ENCODE data around the gene CT83. TPM values are rescaled to one million over a fixed set of nuclear protein-coding genes. Genes with fewer than 3 reads are reported as not detected.

Gene CT83
- total RNA-seq (2016; rRNA removed; fragmentation: Illumina TruSeq; extraction: Trizol): not detected in 2 replicates
- not detected in 2 replicates for total RNA-seq (2016; cell fraction: cytosol; rRNA removed; fragmentation: Illumina TruSeq; extraction: Trizol; ENCODE audit: low read depth)
- not detected in 2 replicates for total RNA-seq (2016; cell fraction: insoluble cytoplasmic fraction; rRNA removed; fragmentation: Illumina TruSeq; extraction: Trizol)
- not detected in 2 replicates for total RNA-seq (2016; cell fraction: membrane; rRNA removed; fragmentation: Illumina TruSeq; extraction: Trizol)
- not detected in 2 replicates for total RNA-seq (2016; cell fraction: nucleus; rRNA removed; fragmentation: Illumina TruSeq; extraction: Trizol)
- not detected in 2 replicates for polyA plus RNA-seq (2011; rRNA removed)
- polyA plus RNA-seq (2011; cell fraction: cytosol; rRNA removed): not detected in 2 replicates
- not detected in 2 replicates for polyA plus RNA-seq (2011; cell fraction: nucleus; rRNA removed)
- not detected in 2 replicates for polyA plus RNA-seq (2012)
- not detected in 2 replicates for polyA plus RNA-seq (2016; cell fraction: cytosol; fragmentation: Illumina TruSeq; extraction: Trizol; ENCODE audit: low read depth)
- not detected in 2 replicates for polyA plus RNA-seq (2016; cell fraction: insoluble cytoplasmic fraction; fragmentation: Illumina TruSeq; extraction: Trizol; ENCODE audit: low read depth)
- not detected in 2 replicates for polyA plus RNA-seq (2016; cell fraction: membrane; fragmentation: Illumina TruSeq; extraction: Trizol; ENCODE audit: low read depth)
- not detected in 2 replicates for polyA plus RNA-seq (2016; cell fraction: nucleus; fragmentation: Illumina TruSeq; extraction: Trizol; ENCODE audit: insufficient read depth, low read depth)
- 6.6 TPM in 1 of 2 replicates, not detected in the other for polyA minus RNA-seq (2011; rRNA and poly(A)+ RNA removed; ENCODE audit: low replicate concordance)
- not detected in 2 replicates for polyA minus RNA-seq (2011; cell fraction: cytosol; rRNA and poly(A)+ RNA removed)
- not detected in 2 replicates for polyA minus RNA-seq (2011; cell fraction: nucleus; rRNA and poly(A)+ RNA removed)
- not detected for Bru-seq, nascent RNA
- BruChase-seq, experiment 1, labeled RNA remaining after a 6-hour chase: not detected
- not detected for BruChase-seq, experiment 2, labeled RNA remaining after a 2-hour chase
- long read RNA-seq, experiment 1: 0 reads
- long read RNA-seq, experiment 2: 0 reads

- H3K4me3 ChIP-seq (replicated peaks in 1 of 3; ENCODE audit: insufficient read depth in 1 of 3, low read depth in 2 of 3, low read length in 3 of 3): no peak within 1 kb of the TSS
- CTCF ChIA-PET (ENCODE audit: low intra/inter-chr PET ratio, low total read pairs): no interaction called here
- in situ Hi-C loops (cut with HindIII; ENCODE audit: extremely low pct_ligation_motif_present, low pct_unique_long_range_greater_than_20kb) (no loop called here), intact Hi-C loops (cut with micrococcal nuclease; ENCODE audit: unreplicated experiment) (no loop called here)
- no TSS peak for BruUV-seq (replicated peaks)
- no peaks in the 10 kb centered on the region for H3K9me3 ChIP-seq (ENCODE audit: low read length)
- ATAC-seq (no peak), DNase-seq (ENCODE audit: low spot score) (no peak), FAIRE-seq (no peak)
- no peaks in the 10 kb centered on the region for H3K36me3 ChIP-seq (replicated peaks in 1 of 2; ENCODE audit: control insufficient read depth in 1 of 2, insufficient read depth in 2 of 2, low read length in 2 of 2)
- H3K4me1 ChIP-seq (ENCODE audit: insufficient read depth, low read length): no peaks in the 10 kb centered on the region
- H3K27ac ChIP-seq (ENCODE audit: extremely low read length, insufficient read depth, low read length): no peak within 1 kb of the TSS
- no peaks in the 10 kb centered on the region for H4K20me1 ChIP-seq (ENCODE audit: insufficient read depth, low read length)
- H3K4me2 ChIP-seq (ENCODE audit: low read depth, low read length): no peak within 1 kb of the TSS
- H3K27me3 ChIP-seq (ENCODE audit: control insufficient read depth in 1 of 2, insufficient read depth in 2 of 2, low read length in 2 of 2): no peaks in the 10 kb centered on the region
- TF ChIP-seq RBM22 (optimal IDR thresholded peaks at IDR 0.05; ENCODE audit: low read length) (peak; percentile 55), AGO2 (optimal IDR thresholded peaks at IDR 0.05; ENCODE audit: low read depth, low read length) (peak; percentile 81), ZFX (CRISPR knock-in tag; IDR thresholded peaks at IDR 0.05; ENCODE audit: low read depth) (no peak), SIN3A (IDR thresholded peaks at IDR 0.05; ENCODE audit: borderline replicate concordance, low read depth, low read length) (no peak), RBFOX2 (IDR thresholded peaks at IDR 0.05; ENCODE audit: low read depth, low read length) (0 out of 2 replicates have a peak, but pooled peaks have one; percentile 30), AGO1 (IDR thresholded peaks at IDR 0.05; ENCODE audit: low read depth, low read length, poor library complexity, severe bottlenecking) (peak; percentile 94), EZH2 (conservative IDR thresholded peaks at IDR 0.05; ENCODE audit: low read depth, low read length) (no peak), TBX3 (IDR thresholded peaks at IDR 0.05; ENCODE audit: borderline replicate concordance) (no peak), ZNF160 (CRISPR knock-in tag; IDR thresholded peaks at IDR 0.05) (no peak), RXRB (CRISPR knock-in tag; IDR thresholded peaks at IDR 0.05; ENCODE audit: borderline replicate concordance) (no peak), MBD4 (IDR thresholded peaks at IDR 0.05; ENCODE audit: borderline replicate concordance, low read length) (no peak), ZNF329 (CRISPR knock-in tag; IDR thresholded peaks at IDR 0.05; ENCODE audit: low read depth) (no peak), POLR2G (IDR thresholded peaks at IDR 0.05; ENCODE audit: low read depth, low read length) (peak; percentile 79)
- WGBS (ENCODE audit: low lambda C conversion rate): 47% methylated on average over 8 of the region's 18 CpGs
- no peak within 1 kb of the TSS for H2AFZ ChIP-seq (ENCODE audit: low read length)
- POLR2A ChIA-PET: no interaction called here
- no peaks in the 10 kb centered on the region for H3K79me2 ChIP-seq (ENCODE audit: insufficient read depth, low read length)
- H3K9ac ChIP-seq (ENCODE audit: insufficient read depth, low read depth, low read length): no peak within 1 kb of the TSS
These were observed at the start of gene CT83 for GRCh38 chrX:116462822-116463221. TSS of gene CT83 (minus strand) at chrX:116462976. CDS start at chrX:116462856, 120 bp downstream.

Data from HepG2 (cell line).